HG03045 (cell line): ENCODE measurements around the gene MORN4.
"Not testable (repeated sequence)": the region's sequence is repeated elsewhere in the genome, so short reads cannot be mapped to it uniquely, and the experiment has no call there.

Experiments used
- ATAC-seq: cut with Tn5 transposase; IDR thresholded peaks from one replicate; pipeline ENCODE4 v1.9.1; 2021; ENCODE audit warnings: mild to moderate bottlenecking, moderate library complexity; ENCODE audit not compliant: unreplicated experiment

MORN4 gene

DNA sequence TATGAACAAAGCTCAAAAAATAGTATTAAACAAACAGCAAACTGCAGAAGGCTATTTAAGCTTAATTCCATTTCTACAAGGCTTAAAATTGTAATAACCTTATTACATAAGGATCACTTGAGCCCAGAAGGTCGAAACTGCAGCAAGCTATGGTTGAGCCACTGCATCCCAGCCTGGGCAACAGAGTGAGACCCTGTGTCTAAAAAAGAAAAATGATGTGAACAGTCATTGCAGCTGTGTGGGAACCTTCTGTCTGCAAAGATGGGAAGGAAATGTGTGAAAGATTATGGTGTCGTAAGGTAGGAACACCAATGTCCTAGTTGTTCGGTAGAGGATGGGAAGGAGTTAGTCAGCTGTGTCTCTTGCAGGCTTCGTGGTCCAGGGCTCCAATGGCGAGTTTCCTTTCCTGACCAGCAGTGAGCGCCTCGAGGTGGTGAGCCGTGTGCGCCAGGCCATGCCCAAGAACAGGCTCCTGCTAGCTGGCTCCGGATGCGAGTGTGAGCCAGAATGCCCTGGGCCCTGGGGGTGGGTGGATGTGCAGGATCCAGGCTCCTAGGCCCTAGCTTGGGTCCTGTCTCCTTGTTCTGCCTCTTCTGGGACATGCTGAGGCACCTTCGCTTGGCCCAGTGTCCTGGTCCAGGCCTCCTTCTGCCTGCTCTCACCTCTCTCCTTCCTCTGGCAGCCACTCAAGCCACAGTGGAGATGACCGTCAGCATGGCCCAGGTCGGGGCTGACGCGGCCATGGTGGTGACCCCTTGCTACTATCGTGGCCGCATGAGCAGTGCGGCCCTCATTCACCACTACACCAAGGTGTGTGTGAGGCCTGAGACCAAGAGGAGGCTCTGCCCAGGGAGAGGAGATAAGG, 34.7 kb downstream of the MORN4 start:
- no peak for ATAC-seq

DNA sequence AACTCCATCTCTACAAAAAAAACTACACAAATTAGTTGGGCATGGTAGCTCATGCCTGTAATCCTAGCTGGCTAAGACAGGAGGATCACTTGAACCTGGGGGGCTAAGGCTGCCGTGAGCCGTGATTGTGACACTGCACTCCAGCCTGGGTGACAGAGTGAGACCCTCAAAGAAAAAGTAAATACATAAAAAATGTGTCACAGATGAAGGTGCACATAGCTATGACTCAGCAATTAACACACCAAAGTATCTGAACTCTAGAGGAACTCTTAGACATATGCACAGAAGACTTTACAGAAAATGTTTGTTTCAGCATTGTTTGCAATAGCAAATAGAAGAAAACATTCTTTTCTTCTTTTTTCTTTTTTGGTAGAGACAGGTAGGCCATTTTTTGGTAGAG, 35.5 kb downstream of the MORN4 start:
- no peak for ATAC-seq

GRCh38 chr10:97596101-97597082, 36.9 kb downstream of the MORN4 start:
- no peak for ATAC-seq

- ATAC-seq = no peak
Measured at GRCh38 chr10:97593421-97593820, 39.9 kb downstream of the MORN4 start.

DNA sequence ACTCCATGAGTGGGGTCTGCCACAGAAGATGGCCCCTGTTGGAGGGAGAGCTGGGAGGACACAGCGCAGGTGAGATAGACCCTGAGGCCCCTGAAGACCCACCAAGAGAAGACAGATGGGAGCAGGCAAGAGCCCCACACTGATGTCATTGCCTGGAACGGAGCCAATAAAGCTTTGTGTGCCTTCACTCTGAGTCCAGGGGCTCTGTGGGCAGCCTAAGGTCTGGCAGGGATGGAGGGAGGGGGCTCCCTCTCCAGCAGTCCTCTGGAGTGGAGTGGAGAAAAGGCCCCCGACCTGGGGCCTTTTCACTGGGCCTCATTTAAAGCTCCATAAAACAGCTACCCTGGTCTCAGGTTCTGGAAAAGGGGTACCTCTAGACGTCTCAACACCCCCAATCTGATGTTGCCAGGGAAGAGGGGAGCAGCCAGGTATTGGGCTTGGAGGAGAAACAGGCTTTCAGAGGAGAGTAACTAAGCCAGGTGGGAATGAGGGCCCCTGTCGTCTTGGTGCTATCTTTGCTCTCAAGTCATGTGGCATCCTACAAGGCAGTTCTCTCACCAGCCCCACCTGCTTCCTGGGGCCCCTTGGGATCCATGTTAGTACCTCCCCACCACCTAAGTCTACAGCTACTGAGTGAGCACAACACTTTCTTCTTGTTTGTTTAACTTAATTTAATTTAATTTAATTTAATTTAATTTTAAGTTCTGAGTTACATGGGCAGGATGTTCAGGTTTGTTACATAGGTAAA, 42.4 kb downstream of the MORN4 start:
- no peak for ATAC-seq

DNA sequence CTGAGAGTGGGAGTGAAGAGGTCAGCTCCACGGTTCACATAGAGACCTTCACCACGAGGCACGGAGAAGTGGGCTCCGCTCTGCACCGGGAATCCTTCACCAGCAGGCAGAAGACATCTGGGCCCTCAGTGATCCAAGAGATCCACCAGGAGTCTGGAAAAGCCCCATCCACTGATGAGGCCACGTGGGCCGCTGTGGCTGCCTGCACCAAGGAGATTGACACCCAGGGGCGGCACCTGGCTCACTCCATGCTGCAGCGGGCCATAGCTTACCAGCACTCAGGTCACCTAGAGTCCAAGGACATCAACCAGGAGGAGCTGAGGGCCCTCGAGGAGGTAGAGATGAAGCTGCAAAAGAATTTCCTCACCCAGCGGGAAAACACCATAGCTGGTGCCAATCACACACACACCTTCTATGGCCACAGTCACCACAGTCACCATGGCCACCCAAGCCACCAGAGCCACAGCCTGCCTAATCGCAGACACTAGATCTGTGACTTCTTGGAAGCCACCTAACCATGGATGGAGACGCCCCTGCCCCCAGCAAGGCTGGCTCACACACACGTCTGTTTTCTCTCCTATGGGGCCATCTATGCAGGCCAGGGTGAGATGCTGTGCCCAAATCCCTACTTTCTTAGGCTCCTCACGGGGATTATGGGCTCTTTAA, 43.1 kb downstream of the MORN4 start:
- ATAC-seq = no peak

DNA sequence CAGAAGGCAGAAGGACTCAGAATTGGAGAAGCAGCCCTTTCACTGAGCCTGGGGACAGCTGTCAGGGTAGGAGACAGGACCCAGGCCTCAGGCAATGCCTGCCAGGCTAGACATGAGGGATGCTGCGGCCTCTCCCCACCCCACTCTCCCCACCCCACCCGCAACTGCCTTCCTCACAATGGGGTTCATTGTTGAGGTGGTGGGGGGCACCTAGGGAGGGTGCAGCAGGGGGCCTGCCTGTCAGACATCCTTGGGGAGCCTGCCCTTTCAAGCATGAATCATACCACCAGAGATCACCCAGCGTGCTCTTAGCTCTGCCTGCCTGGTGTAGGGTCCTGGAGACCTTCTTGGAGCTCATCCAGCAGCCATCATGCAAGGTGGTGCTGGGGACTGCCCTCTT, 43.8 kb downstream of the MORN4 start, which contains the start of gene C10orf62:
TSS of gene C10orf62 (plus strand) at position 243 of the 400 bp plus-strand sequence. CDS start 177 bp downstream, outside the sequence.
- ATAC-seq = no peak

- no peak for ATAC-seq
Measured at GRCh38 chr10:97587183-97587582, 46.1 kb downstream of the MORN4 start.

- no peak for ATAC-seq
Measured at GRCh38 chr10:97585439-97585811, 47.9 kb downstream of the MORN4 start.

GRCh38 chr10:97584798-97585438, 48.4 kb downstream of the MORN4 start:
- ATAC-seq = no peak

DNA sequence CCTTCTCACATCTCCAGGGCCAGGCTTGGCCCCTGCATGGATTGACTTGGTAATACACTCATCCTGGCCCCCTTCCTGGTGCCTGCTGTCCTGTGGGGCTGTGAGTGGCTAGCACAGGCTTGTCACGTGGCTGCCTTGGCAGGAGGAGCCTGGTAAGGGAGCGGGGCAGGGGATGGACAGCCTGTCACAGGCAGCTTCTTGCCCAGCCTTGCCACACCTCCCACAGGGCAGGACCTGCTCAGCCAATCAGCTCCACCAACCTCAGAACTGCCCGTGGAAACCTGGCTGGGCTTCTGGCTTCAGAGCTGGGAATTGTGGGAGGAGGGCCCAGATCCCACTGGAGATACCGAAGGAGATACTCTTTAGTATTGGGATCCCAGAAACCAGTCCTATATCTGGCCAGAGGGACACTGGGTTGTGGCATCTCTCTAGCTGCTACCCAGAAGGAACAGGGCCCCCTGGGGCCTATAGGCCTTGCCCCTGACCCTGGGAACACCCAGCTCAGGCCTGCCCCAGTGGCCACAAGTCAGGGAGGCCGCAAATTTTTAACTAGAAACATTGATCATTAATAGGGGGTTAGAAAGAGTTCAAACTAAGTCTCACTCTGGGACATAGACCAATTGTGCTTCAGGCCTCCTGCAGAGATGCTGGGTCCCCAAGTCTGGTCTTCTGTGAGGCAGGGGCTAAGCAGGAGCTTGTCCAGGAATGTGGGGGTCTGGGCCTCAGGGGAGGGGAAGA, 49.1 kb downstream of the MORN4 start, which contains the start of gene HOGA1:
TSS of gene HOGA1 (plus strand) at position 330 of the 738 bp plus-strand sequence. CDS start at position 645, 315 bp downstream.
- ATAC-seq = no peak

GRCh38 chr10:97583476-97583875, 49.8 kb downstream of the MORN4 start:
- no peak for ATAC-seq

DNA sequence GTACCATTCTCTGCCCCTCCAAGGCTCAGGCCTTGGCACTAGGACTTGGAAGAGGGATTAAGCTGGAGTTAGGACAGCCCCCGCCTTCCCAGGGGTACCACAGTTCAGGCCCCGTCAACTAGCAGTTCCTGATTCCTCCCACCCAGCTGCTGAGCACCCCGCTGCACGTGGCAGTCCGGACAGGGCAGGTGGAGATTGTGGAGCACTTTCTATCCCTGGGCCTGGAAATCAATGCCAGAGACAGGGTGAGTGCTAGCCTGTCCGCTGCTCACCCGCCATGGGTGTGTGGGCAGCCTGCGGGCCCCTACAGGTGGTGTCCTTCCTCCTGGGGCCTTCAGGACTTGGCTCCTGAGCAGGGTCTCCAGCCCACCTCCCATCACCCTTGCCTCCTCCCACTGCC, 51.1 kb downstream of the MORN4 start:
- no peak for ATAC-seq

DNA sequence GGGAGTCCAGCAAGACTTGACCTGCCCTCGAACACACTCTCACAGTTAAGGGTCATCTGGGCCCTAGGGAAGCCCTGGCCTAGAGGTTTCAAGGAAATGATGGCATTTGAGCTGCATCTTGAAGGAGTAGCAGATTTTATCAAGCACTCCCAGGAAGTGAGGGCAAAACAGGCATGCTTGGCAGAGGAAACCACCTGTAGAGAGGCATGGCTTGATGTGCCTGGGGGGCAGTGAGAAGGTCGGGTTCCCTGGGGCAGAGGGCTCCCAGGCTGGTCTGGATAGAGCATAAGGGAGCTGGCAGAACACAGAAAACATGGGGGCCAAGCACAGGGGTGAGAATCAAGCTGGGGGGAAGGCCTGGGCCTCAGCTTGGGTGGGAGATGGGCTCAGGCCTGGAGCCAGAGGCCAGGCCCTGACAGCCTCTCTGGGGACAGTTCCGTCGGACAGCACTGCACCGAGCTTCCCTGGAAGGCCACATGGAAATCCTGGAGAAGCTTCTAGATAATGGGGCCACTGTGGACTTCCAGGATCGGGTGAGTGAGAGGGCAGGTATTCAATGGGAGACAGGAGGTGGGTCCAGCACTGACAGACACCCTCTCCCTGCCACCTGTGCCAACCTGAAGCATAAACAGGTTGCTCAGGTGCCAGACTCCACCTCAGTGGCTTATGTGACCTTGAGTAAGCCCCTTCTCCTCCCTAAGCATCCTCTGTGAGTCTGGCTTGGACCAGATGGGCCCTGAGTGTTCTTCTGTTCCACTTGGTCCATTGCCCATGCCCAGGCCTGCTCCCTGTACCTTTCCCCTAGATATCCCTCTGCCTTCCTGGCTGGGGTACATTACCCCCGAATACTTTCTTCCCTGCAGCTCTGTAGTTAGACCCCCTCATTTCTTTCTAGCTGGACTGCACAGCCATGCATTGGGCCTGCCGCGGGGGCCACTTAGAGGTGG, 52.6 kb downstream of the MORN4 start:
- no peak for ATAC-seq

GRCh38 chr10:97578171-97578844, 55.0 kb downstream of the MORN4 start:
- ATAC-seq = no peak

DNA sequence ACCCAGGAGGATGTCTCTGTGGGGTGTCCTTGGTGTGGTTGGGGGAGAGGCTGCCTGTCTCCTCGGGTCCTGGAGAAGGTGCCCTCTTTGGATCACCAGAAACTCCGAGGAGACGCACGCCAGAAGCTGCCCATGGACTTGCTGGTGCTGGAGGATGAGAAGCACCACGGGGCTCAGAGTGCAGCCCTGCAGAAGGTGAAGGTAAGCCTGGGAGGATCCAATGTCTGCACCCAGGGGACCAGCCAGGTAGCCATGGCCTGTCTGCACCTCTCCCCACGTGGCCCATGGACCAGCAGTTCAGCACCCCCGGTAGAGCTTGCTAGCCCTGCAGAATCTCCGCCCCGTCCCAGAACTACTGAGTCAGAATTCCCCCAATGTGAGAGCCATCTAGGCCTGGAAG, 55.6 kb downstream of the MORN4 start:
- ATAC-seq = no peak

- ATAC-seq = not testable (repeated sequence)
Measured at GRCh38 chr10:97576487-97576886, 56.8 kb downstream of the MORN4 start.
